Stimulated activated CD4-positive, alpha-beta T cell treated with anti-CD3 and anti-CD28 coated beads, Interleukin-15, amount 100 ng/mL, for 48 hours (primary cell): Measurements from ENCODE around the gene MMAB.
"Not testable (repeated sequence)": the region's sequence is repeated elsewhere in the genome, so short reads cannot be mapped to it uniquely, and the experiment has no call there.

ENCODE experiments used
- DNase-seq, 2 donors: peaks; one replicate each; pipeline ENCODE4 v3.0.0-alpha.2; 2020; ENCODE audit warnings: low read depth in 2 of 2

Gene MMAB

DNA sequence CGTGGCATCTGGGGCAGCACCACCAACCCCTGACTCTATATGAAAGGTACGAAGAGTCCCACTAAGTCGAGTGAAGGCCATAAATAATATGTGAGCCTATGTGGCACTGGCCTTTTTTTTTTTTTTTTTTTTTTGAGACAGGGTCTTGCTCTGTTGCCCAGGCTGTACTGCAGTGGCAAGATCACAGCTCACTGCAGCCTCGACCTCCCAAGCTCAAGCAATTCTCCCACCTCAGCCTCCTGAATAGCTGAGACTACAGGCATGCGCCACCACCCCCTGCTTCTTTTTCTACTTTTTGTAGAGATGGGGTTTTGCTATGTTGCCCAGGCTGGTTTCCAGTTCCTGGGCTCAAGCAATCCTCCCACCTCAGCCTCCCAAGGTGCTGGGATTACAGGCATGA is 28.8 kb upstream of the MMAB start:
- not testable (repeated sequence) for DNase-seq

DNA sequence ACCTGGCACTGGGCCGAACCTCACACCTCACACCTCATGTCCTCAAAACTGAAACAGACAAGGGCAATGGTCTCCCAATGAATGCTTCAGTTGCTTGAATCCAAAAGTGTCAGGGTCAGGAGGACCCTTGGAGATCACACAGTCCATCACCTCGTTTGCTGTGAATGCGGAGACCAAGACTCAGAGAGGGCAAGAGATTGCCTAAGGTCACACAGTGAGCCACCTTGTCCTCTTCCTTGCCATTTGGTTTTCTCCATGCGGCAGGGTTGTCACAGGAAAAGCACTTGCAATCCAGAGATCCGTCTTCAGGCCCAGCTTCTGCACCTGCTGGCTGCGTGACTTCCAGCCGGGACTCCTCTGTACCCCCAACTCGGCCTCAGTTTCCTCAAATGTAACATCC is 28.3 kb upstream of the MMAB start:
- no peak for DNase-seq

DNA sequence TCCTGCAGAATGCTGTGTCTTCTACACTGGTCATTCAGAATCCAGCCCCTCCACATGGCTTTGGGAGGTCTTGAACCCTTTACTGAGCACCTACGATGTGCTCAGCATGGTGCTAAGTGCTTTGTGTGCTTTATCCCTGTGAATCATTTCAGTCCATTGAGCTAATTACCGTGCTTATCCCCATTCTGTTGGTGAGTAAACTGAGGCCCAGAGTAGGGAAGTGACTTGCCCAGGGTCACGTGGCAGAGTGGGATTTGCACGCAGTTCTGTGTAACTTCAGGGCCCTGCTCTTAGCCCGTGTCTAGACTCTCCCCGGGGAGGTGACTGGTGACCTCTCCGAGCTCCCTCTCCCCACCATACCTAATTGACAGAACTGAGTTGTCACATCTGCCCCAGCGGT is 27.7 kb upstream of the MMAB start:
- no peak for DNase-seq

DNA sequence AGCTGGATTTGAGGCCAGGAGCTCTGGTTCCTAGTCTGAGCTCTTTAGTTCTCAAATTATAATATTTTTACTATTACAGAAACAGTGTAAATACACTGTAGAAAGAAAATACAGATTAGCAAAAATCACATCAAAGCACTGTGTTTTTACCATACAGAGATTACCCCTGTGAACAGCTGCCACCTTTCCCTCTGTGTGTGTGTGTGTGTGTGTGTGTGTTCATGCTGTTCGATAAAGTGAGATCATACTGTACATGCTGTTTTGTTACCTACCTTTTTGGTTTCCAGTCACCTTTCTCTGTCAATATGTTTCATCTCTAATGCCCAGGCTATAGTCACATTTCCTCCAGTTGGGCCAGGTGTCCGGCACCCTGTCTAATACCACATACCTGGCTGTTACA is 27.2 kb upstream of the MMAB start:
- DNase-seq, result no peak

DNA sequence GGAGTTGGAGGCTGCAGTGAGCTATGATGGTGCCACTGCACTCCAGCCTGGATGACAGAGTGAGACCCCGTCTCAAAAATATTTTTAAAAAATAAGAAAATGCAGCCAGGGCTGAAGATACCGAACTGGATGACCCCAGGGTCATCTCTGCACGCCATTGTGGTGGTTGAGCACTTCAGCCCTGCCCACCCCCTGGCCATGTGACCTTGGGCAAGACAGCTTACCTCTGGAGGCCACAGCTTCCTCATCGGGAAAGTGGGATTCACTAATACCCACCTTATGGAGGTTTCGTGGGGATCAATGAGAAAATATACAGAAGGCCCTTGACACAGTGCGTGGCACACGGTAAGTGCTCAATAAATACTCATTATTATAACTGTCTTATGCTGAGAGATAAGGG is 25.8 kb upstream of the MMAB start:
- no peak for DNase-seq

DNA sequence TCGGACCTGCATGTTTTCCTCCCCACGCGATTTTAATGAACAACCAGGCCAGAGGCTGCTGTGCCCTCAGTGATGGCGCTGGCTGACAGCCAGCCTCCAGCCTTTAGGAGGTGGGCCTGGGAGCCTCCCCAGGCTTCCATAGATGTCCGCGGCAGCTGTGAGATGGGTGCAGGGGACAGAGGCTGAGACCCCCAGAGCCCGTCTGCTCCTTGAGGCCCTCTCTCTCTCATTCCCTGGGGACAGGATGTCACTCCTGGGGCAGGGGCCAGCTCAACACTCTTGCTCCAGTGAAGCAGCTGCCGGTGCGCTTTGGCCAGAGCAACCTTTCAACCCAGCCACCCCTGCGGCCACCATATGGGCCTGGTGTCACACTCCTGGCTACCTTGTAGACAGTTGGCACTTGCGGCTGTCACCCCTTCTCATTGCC is 25.1 kb upstream of the MMAB start:
- DNase-seq, result no peak

DNA sequence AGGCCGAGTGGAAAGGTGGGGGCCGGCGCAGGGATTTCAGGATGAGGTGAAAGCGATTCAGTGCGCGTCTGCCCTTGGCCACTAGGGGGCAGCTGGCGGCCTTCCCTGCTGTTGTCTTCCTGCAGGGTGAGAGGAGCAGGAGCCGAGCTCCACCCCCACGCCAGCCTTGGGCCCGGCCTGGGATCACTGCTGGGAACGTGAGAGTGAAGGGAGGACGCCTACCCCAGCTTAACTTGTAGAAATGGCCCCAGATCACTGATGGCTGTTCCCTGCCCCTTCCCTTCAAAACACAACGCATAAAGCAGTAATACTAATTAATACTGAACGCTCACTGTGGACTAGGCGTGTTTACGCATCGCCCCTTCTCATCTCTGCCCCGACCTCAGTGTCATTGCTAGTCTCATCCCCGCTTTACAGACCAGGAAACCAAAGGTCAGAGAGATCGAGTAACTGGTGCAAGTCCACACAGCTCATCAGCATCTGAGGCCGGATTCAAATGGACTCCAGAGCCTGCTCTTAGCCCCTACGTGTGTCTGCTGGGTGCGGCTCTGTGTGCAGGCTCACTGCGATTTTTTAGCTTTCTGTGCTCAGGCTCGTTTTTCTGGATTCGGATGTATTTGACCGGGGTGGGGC is 24.6 kb upstream of the MMAB start:
- DNase-seq, result peak; percentile 33 to 62

DNA sequence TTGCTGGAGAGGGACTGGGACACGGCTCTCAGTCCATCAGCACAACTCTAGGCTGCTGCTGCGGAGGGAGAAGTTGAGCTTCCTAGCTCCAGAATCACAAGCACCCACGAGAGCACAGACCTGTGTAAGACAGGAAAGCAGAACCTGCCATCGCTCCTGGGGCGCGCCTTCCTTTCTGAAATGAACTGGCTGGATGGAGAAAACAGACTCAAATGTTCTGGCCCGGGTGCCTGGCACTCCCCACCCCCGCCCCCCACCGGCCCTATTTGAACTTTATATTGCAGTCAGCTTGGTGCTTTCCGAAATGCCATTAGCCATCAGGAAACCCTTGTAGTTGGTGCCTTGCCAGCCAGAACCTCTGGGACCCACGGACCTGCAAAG is 24.1 kb upstream of the MMAB start:
- DNase-seq, result no peak

DNA sequence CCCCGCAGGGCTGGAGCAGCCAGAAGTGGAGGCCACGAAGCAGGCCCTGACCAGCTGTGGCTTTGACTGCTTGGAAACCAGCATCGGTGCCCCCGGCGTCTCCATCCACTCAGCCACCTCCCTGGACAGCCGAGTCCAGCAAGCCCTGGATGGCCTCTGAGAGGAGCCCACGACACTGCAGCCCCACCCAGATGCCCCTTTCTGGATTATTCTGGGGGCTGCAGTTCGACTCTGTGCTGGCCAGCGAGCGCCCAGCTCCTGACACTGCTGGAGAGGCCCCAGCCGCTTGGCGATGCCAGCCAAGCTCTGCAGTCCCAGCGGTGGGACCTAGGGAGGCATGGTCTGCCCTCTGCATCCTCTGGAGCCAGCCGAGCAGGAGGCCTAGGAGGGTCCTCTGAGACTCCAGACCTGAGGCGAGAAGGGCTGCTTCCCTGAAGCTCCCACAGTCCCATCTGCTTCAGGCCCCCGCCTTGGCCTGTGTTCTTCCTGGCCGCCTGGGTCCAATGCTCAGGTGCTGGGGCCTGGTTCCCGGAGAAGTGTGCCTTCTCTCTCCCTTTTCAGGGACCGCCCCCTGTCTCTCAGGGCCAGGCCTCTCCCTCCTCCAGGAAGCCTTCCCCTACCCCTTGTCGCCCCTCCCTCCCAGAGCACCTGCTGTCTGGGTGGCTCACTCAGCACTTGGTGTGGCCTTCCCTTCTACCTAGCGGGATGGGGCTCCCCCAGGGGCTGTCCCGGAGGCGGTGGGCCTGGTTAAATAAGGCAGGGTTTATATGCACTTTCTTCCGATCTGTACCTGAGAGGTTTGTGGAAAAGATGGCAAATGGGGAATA is 23.3 kb upstream of the MMAB start:
- no peak for DNase-seq

DNA sequence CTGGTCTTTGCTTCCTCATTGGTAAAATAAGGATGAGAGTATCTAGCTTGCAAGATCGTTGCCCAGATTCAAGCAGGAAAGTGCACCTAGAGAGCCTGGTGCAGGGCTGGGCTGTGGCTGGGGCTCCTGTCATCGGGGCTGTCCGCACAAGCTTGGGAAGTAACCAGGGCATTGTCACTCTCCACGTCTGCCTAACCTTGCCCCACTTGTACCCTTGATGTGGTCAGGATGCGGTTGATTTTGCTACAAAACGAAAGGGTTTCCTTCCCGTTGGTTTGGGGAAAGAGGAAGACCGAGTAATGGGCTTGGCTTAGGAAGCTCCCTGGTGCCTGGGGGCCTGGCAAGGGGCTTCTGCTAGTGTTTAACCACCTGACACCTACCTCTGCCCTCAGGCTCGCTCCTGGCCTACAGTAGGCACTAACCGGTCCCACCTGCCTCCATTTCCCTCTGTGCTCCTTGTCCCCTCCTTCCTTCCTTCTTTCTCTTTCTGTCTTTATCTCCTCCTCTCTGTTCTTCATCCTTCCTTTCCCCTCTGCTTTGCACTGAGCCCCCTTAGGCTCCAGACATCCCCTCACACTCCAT is 22.1 kb upstream of the MMAB start:
- DNase-seq, result peak in 1 of 2 donors; percentile 40

DNA sequence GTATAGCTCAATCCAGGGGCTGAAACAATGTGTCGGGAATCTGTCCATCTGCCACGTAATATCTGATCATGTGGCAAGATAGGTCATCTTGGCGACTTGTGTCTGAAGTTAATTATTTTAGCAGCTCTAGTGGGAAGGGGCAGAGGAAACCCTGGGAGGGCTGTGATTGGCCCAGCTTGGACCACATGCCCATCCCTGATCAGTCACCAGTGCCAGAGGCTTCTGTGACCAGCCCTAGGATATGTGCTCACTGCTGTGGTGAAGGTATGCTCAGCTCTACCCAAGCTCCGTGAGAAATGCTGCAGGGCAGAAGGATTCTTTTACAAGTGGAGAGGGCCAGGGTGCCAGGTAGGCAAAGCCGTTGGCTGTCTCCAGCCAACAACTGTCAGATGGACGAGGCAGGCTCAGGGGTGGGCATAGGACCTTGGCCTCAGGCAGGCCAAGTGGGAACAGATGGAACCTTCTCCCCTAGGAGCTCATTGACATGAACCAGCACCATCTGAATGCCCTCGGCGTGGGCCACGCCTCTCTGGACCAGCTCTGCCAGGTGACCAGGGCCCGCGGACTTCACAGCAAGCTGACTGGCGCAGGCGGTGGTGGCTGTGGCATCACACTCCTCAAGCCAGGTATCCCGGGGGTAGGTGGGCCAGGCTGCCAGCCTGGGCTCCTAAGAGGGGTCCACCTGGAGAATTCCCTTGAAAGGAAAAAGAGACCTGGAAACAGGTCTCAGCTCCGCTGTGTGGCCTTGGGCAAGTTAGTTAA is 21.4 kb upstream of the MMAB start:
- no peak for DNase-seq

DNA sequence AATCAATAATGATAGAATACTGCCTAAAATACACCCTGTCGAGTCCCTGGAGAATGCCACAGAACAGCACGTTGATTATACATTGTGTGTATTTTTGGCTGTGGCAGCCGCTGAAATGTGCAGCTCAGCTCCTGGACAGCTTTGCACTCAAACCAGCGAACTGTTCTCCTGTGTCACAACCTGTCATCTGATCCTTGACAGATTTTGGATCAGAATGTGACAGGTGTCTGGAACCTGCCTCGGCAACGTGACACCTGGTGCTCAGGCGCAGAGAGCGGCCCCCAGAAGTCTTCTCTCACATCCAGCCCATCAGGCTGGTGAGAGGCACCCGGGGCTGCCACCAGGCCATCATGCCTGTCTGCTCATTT is 19.6 kb upstream of the MMAB start:
- no peak for DNase-seq

DNA sequence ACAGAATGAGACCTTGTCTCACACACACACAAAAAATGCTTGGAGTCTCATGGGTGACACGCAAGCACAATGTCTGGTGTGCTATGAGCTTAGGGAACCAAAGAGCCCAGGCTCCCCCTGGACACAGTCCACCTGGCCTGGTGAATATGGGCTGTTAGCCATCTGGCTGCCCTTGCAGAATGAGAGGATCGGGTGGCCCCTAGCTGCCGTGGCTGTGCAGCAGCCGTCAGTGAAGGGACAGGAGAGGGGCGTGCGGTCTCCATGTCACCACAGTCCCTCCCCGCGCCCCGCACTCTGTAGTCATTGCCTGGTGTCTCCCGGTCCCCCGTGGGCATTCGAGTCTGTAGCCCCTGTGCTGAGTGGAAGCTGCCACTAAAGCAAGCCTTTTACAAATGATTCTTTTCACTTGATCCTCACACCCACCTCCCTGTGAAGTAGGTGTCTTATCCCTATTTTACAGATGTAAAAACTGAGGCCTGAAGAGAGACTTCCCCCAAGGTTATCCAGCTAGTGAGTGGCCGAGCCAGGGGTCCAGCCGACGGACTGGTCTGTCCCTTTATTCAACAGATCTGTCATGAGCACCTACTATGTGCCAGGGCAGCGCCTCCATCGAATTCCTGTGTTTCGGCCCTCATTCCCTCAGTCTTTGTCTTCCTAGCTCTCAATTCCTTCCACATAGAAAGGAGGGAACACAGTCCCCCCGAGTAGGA is 19.0 kb upstream of the MMAB start:
- DNase-seq, result no peak

DNA sequence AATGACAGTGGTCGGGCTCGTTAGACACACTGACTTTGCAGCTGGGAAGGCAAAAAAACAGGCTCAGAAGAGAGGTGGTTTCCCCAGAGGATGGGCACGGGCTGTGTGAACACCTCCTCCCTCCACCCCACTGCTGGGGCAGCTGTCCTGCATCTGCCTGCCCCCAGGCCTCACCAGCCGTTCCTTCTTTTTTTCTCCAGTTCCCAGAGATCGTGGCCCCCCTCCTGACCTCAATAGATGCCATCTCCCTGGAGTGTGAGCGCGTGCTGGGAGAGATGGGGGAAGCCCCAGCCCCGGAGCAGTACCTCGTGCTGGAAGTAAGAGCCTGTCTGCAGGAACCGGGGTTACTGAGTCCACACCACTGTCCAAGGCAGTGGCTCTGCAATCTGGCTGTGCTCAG is 17.7 kb upstream of the MMAB start:
- no peak for DNase-seq

DNA sequence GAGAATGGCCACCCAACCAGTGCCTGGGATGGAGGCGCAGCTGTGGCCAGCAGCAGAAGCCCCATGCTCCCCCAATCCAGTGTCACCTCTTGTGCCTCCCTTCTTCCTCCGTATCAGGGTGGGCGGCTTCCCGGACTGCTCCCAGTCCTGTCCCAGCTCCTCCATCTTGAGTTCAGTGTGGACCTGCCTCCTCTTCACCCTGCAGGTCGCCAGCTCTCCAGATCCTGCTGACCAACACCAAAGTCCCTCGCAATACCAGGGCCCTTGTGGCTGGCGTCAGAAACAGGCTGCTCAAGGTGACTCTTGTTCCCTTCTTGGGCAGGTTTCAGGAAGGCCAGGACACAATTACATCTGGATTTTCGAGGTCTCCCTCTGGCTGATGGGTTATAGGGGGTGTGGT is 17.3 kb upstream of the MMAB start:
- no peak for DNase-seq

DNA sequence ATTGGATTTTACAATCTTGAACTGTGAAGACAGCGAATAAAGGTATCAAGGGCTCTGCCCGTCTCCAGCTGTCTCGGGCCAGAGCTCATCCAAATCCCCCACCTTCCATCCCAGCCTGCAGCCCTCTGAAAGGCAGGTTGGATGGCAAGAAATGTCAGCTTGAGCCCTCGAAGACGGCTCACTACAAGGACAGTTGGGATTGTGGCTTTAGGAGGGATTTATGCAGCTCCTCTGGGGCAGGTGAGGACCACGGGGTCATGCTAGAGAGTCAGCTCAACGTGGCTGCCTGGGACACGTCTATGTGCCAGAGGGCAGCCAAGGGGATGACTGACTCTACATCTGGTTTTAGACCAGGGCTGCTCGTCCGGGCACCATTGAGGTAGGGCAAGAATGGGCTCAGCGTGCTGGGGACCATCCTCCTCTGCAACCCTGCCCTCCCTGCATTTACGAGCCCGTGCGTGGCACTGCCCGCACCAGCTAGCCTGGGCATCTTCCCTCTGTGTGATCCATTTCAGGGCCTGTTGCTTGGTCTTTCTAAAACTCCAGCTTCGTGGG is 16.5 kb upstream of the MMAB start:
- no peak for DNase-seq

DNA sequence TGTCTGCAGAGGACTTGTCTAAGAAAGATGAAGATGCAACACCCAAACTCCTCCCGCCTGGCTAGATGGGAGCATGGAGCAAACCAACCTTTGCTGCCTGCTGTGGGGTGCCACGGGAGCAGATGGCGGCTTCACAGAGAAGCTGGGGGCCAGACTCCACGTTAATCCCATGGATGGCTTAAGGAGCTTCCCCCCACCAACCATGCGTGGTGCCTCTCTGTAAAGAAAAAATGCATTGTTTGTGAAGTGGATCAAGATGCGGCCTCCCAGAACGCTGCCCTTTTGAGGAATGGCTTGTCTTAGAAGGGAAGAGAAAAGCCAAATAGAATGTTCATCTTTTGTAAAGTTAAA is 15.9 kb upstream of the MMAB start:
- DNase-seq, result no peak

DNA sequence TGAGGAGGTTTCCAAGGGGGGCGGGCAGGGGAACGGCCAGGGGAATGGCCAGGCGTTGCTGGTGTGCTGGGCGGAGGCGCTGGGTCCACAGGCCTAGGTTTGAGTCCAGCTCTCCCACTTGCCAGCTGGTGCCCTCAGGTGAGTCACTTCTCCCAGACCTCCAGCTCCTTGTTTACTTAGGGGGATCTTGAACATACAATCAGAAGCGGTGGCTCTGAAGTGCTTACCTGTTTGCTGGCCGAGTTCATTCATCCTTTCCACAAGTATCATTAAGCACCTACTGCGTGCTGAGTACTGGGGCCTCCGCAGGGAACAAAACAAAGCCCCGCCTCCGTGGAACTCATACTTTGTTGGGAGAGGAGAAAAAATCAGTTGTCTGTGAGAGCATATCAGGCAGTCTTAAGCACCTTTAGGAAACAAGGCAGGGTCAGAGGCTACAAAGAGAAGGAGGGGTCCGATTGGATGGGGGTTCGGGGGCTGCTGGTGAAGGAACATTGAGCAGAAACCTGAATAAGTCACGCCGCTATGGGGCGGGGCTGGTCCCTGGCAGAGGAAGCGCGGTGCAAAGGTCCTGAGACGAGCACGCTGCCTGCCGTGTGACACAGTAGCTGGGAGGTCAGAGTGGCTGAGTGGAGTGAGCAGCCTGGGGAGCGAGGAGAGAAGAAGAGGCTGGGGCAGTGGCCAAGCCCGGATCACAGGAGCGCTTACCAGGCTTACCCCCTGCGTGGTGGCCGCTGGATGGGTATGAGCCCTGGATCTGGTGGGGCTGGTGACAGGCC is 15.3 kb upstream of the MMAB start:
- no peak for DNase-seq

DNA sequence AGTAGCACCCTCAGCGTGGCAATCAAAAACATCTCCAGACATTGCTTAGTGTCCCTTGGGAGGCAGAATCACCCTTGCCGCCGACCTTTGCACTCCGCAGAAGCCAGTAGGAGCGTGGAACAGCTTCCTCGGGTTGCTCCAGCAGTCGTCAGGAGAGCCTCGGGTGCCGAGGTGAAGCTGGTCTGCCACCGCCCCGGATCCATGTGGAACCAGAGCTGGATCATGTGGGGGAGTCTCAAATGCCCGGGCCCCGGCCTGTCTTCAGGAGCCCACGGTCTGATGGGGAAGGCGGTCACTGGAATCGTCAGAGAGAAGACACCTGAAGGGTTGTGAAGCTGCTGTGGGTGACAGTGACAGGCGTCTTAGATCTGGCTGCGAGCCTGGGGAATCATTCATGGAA is 14.6 kb upstream of the MMAB start:
- DNase-seq, result no peak

DNA sequence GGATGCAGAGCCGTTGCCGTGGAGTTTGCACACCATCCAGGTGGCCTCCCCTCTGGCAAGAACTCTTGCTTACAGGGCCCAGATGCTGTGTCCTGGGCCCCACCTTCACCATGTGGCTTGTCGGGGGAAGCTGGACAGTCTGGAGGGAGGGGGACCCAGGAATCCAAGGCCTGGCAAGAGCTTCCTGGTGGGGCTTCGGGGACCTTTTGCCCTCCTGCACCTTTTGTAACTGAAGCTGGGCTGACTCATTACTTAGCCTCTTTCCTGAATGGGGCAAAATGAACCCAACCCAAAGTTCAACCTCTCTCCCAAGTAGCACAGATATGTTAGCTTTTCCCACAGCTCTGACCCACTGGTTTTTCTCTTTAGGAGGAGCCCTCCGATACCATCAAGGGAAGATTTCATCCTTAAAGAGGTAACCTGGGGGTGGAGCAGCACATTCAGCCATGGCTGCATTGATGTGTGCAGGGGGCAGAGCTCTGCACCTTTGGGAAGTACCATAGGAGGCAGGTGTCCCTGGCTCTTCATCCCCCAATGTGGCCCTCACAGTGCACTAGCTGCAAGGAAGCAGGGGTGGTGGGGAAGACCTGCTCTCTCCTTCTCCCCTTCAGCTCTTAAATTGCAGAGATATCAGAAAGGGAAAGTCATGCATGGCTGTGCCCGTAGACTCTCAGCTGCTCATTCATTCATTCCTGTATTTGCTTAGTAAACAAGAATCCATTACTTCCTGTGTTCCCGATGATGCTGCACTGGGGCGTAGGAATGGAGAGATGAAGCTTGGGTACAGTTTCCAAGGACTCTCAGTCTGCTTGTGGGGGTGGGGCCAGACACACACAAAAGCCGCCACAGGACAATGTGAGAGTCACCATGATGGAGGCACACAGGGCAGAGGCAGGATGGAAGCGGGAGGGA is 13.3 kb upstream of the MMAB start:
- no peak for DNase-seq
